Osteocyte (in vitro differentiated cells): Measurements from ENCODE around the gene PHACTR1. TPM values are rescaled to one million over a fixed set of nuclear protein-coding genes. Genes with fewer than 3 reads are reported as not detected.

Experiments
- DNase-seq: peaks from one replicate; pipeline ENCODE4 v3.0.0; 2021; ENCODE audit warnings: mixed read lengths; ENCODE audit not compliant: unreplicated experiment; ENCODE audit errors: extremely low spot score
- H3K27ac Mint-ChIP-seq: one replicate; pipeline ENCODE4 v1.8.0; 2021; ENCODE audit warnings: mild to moderate bottlenecking, mixed read lengths; ENCODE audit not compliant: unreplicated experiment
- H3K27me3 Mint-ChIP-seq: one replicate; pipeline ENCODE4 v1.8.0; 2021; ENCODE audit warnings: mixed read lengths; ENCODE audit not compliant: unreplicated experiment
- H3K36me3 Mint-ChIP-seq: one replicate; pipeline ENCODE4 v1.8.0; 2021; ENCODE audit warnings: mixed read lengths; ENCODE audit not compliant: unreplicated experiment
- H3K4me1 Mint-ChIP-seq: one replicate; pipeline ENCODE4 v1.8.0; 2021; ENCODE audit warnings: mixed read lengths; ENCODE audit not compliant: unreplicated experiment
- H3K4me3 Mint-ChIP-seq: one replicate; pipeline ENCODE4 v1.8.0; 2021; ENCODE audit warnings: mild to moderate bottlenecking, moderate library complexity, mixed read lengths; ENCODE audit not compliant: unreplicated experiment
- H3K9me3 Mint-ChIP-seq: one replicate; pipeline ENCODE4 v1.8.0; 2021; ENCODE audit warnings: mixed read lengths; ENCODE audit not compliant: unreplicated experiment
- CTCF ChIP-seq: fragments of 200-600 bp; sonication (generic); IDR thresholded peaks from 2 replicates; pipeline ENCODE4 v1.5.0; 2021; ENCODE audit warnings: antibody characterized with exemption, mild to moderate bottlenecking, moderate library complexity
- total RNA-seq: library from RNA; stranded (reverse); gene quantifications from 2 replicates; pipeline ENCODE4 v1.2.1, GENCODE V29; 2021

PHACTR1 gene
- total RNA-seq, 1 donor from 2014 or later = 1.0 TPM

- Mint-ChIP-seq H3K4me1 (no peaks in the 10 kb centered on the region), H3K9me3 (peaks cover 4% of the 10 kb centered on the region), H3K27me3 (peaks cover 16% of the 10 kb centered on the region), H3K4me3 (no peak overlapping the region), H3K36me3 (no peaks in the 10 kb centered on the region), H3K27ac (no peak overlapping the region)
- no peak for TF ChIP-seq CTCF
- DNase-seq = no peak
Observed at GRCh38 chr6:12951415-12951814, 234.8 kb downstream of the PHACTR1 start.

- H3K9me3 Mint-ChIP-seq = peaks cover 4% of the 10 kb centered on the region
- H3K36me3 Mint-ChIP-seq = no peaks in the 10 kb centered on the region
- no peak for TF ChIP-seq CTCF
- DNase-seq = no peak
- H3K4me3 Mint-ChIP-seq = no peak overlapping the region
- no peak overlapping the region for H3K27ac Mint-ChIP-seq
- H3K4me1 Mint-ChIP-seq = peaks cover 5% of the 10 kb centered on the region
- H3K27me3 Mint-ChIP-seq = peaks cover 17% of the 10 kb centered on the region
Observed at GRCh38 chr6:12952318-12952717, 235.8 kb downstream of the PHACTR1 start.

GRCh38 chr6:12955956-12956355 lies 239.4 kb downstream of the PHACTR1 start:
- Mint-ChIP-seq H3K36me3 (no peaks in the 10 kb centered on the region), H3K4me1 (peaks cover 15% of the 10 kb centered on the region), H3K9me3 (no peaks in the 10 kb centered on the region), H3K27me3 (peaks cover 24% of the 10 kb centered on the region), H3K27ac (no peak overlapping the region), H3K4me3 (peak overlapping the region; percentile 27)
- no peak for TF ChIP-seq CTCF
- no peak for DNase-seq

GRCh38 chr6:12956991-12957320 lies 240.4 kb downstream of the PHACTR1 start:
- H3K27ac Mint-ChIP-seq = peak overlapping the region; percentile 79
- H3K9me3 Mint-ChIP-seq = no peaks in the 10 kb centered on the region
- peaks cover 15% of the 10 kb centered on the region for H3K4me1 Mint-ChIP-seq
- H3K36me3 Mint-ChIP-seq = no peaks in the 10 kb centered on the region
- H3K27me3 Mint-ChIP-seq = peaks cover 24% of the 10 kb centered on the region
- no peak for DNase-seq
- TF ChIP-seq CTCF = no peak
- H3K4me3 Mint-ChIP-seq = peak overlapping the region; percentile 90

GRCh38 chr6:12957321-12958051 lies 240.9 kb downstream of the PHACTR1 start:
- peak overlapping the region; percentile 79 for H3K27ac Mint-ChIP-seq
- H3K4me3 Mint-ChIP-seq = peak overlapping the region; percentile 90
- peaks cover 15% of the 10 kb centered on the region for H3K4me1 Mint-ChIP-seq
- H3K9me3 Mint-ChIP-seq = no peaks in the 10 kb centered on the region
- peak; percentile 21 for TF ChIP-seq CTCF
- H3K27me3 Mint-ChIP-seq = peaks cover 21% of the 10 kb centered on the region
- no peaks in the 10 kb centered on the region for H3K36me3 Mint-ChIP-seq
- DNase-seq = no peak
